Measurements from ENCODE around the gene DSCAM. TPM values are rescaled to one million over a fixed set of nuclear protein-coding genes. Genes with fewer than 3 reads are reported as not detected.

Gene DSCAM
- total RNA-seq, 1 donor from 2014 or later: 2.7 TPM

- peaks cover 5% of the 10 kb centered on the region for H3K36me3 Mint-ChIP-seq (ENCODE audit: insufficient read depth)
- no peak overlapping the region for H3K27ac Mint-ChIP-seq
- TF ChIP-seq CTCF (IDR thresholded peaks at IDR 0.05; ENCODE audit: unreplicated experiment): no peak
Observed at GRCh38 chr21:40547906-40548513, 298.9 kb downstream of the DSCAM start.

GRCh38 chr21:40546647-40547046 lies 300.3 kb downstream of the DSCAM start:
- no peak for DNase-seq (ENCODE audit: low spot score, unreplicated experiment)
- H3K4me1 Mint-ChIP-seq (ENCODE audit: low read depth): no peaks in the 10 kb centered on the region
- no peak overlapping the region for H3K27ac Mint-ChIP-seq
- H3K27me3 Mint-ChIP-seq: no peaks in the 10 kb centered on the region
- H3K36me3 Mint-ChIP-seq (ENCODE audit: insufficient read depth): peaks cover 5% of the 10 kb centered on the region
- no peak for TF ChIP-seq CTCF (IDR thresholded peaks at IDR 0.05; ENCODE audit: unreplicated experiment)
- no peak overlapping the region for H3K4me3 Mint-ChIP-seq (ENCODE audit: low read depth)
- peaks cover 12% of the 10 kb centered on the region for H3K9me3 Mint-ChIP-seq (ENCODE audit: low read depth)

More at GRCh38 chr21:40547906-40548513, 298.9 kb downstream of the DSCAM start:
- Mint-ChIP-seq H3K4me1 (ENCODE audit: low read depth) (no peaks in the 10 kb centered on the region), H3K27me3 (no peaks in the 10 kb centered on the region), H3K4me3 (ENCODE audit: low read depth) (no peak overlapping the region), H3K9me3 (ENCODE audit: low read depth) (peaks cover 12% of the 10 kb centered on the region)
- DNase-seq (ENCODE audit: low spot score, unreplicated experiment): no peak

- no peak for DNase-seq (ENCODE audit: low spot score, unreplicated experiment)
- peaks cover 5% of the 10 kb centered on the region for H3K4me1 Mint-ChIP-seq (ENCODE audit: low read depth)
- no peak overlapping the region for H3K4me3 Mint-ChIP-seq (ENCODE audit: low read depth)
- peaks cover 7% of the 10 kb centered on the region for H3K9me3 Mint-ChIP-seq (ENCODE audit: low read depth)
- TF ChIP-seq CTCF (IDR thresholded peaks at IDR 0.05; ENCODE audit: unreplicated experiment): no peak
- H3K27me3 Mint-ChIP-seq: no peaks in the 10 kb centered on the region
- H3K36me3 Mint-ChIP-seq (ENCODE audit: insufficient read depth): peaks cover 4% of the 10 kb centered on the region
- H3K27ac Mint-ChIP-seq: no peak overlapping the region
Observed at GRCh38 chr21:40540216-40540615, 306.7 kb downstream of the DSCAM start.

- Mint-ChIP-seq H3K27me3 (no peaks in the 10 kb centered on the region), H3K36me3 (ENCODE audit: insufficient read depth) (no peaks in the 10 kb centered on the region), H3K27ac (no peak overlapping the region), H3K4me1 (ENCODE audit: low read depth) (peaks cover 3% of the 10 kb centered on the region), H3K4me3 (ENCODE audit: low read depth) (no peak overlapping the region), H3K9me3 (ENCODE audit: low read depth) (no peaks in the 10 kb centered on the region)
- no peak for DNase-seq (ENCODE audit: low spot score, unreplicated experiment)
- no peak for TF ChIP-seq CTCF (IDR thresholded peaks at IDR 0.05; ENCODE audit: unreplicated experiment)
Observed at GRCh38 chr21:40534886-40535285, 312.1 kb downstream of the DSCAM start.

GRCh38 chr21:40531431-40532110 lies 315.4 kb downstream of the DSCAM start:
- DNase-seq (ENCODE audit: low spot score, unreplicated experiment): no peak
- H3K4me3 Mint-ChIP-seq (ENCODE audit: low read depth): no peak overlapping the region

More at GRCh38 chr21:40531431-40532110, 315.4 kb downstream of the DSCAM start:
- TF ChIP-seq CTCF (IDR thresholded peaks at IDR 0.05; ENCODE audit: unreplicated experiment): no peak
- Mint-ChIP-seq H3K4me1 (ENCODE audit: low read depth) (peaks cover 3% of the 10 kb centered on the region), H3K9me3 (ENCODE audit: low read depth) (peaks cover 7% of the 10 kb centered on the region), H3K27ac (no peak overlapping the region), H3K36me3 (ENCODE audit: insufficient read depth) (no peaks in the 10 kb centered on the region), H3K27me3 (no peaks in the 10 kb centered on the region)
